Right lobe of liver (tissue), 4 donors: Measurements from ENCODE around the gene PCDHB12.
"Not testable (repeated sequence)": the region's sequence is repeated elsewhere in the genome, so short reads cannot be mapped to it uniquely, and the experiment has no call there.

Experiments
- CTCF ChIP-seq, 4 donors: fragments of 200-600 bp in 3 of 4; fragments of 450-650 bp in 1 of 4; IDR thresholded peaks; one replicate each; pipeline versions ENCODE4 v1.5.1 to v1.8.0; 2016 to 2022; ENCODE audit warnings: antibody characterized with exemption in 4 of 4, mild to moderate bottlenecking in 2 of 4
- POLR2A ChIP-seq: fragments of 450-650 bp; IDR thresholded peaks from one replicate; pipeline ENCODE4 v1.6.1; 2017; ENCODE audit warnings: antibody characterized with exemption, mild to moderate bottlenecking
- donor health status: DM: no; HTN: no; CAD: no.
- donor health status: DM: no; HTN: no; CAD: no.
- donor health status: DM: no; HTN: yes; CAD: no.

GRCh38 chr5:141224844-141225243, 16.3 kb downstream of the PCDHB12 start:
- not testable (repeated sequence) for TF ChIP-seq CTCF (IDR thresholded peaks at IDR 0.05); POLR2A
